IMR-90 (cell line): Measurements from ENCODE around the gene STX8.

Experiments used
- BHLHE40 ChIP-seq: fragments of 150-350 bp; IDR thresholded peaks from 2 replicates; pipeline ENCODE4 v1.6.1; 2016; ENCODE audit warnings: mild to moderate bottlenecking, low read depth, low read length
- CTCF ChIP-seq: conservative IDR thresholded peaks from 2 replicates; pipeline ENCODE4 v1.5.1; 2012; ENCODE audit warnings: mild to moderate bottlenecking, low read depth, low read length, improper control_type of control experiment
- ELK1 ChIP-seq: fragments of 150-350 bp; IDR thresholded peaks from 2 replicates; pipeline ENCODE4 v1.6.1; 2016; ENCODE audit warnings: low read depth, mild to moderate bottlenecking, low read length, moderate library complexity, borderline replicate concordance
- MAZ ChIP-seq: IDR thresholded peaks from 2 replicates; pipeline ENCODE4 v1.6.1; 2012; ENCODE audit warnings: low read depth, mild to moderate bottlenecking, low read length, improper control_type of control experiment, moderate library complexity, borderline replicate concordance

- TF ChIP-seq CTCF: no peak
- TF ChIP-seq ELK1: no peak
- no peak for TF ChIP-seq MAZ
- TF ChIP-seq BHLHE40: no peak
Observed at GRCh38 chr17:9380361-9380760, 195.3 kb downstream of the STX8 start.
